Suppressor macrophage treated with lipopolysaccharide for 1 hour (primary cell): ENCODE data around the gene HADH.

ENCODE experiments used
- DNase-seq, 3 donors: peaks; one replicate each; pipeline ENCODE4 v3.0.0-alpha.2; 2020 to 2022

Gene HADH

DNA sequence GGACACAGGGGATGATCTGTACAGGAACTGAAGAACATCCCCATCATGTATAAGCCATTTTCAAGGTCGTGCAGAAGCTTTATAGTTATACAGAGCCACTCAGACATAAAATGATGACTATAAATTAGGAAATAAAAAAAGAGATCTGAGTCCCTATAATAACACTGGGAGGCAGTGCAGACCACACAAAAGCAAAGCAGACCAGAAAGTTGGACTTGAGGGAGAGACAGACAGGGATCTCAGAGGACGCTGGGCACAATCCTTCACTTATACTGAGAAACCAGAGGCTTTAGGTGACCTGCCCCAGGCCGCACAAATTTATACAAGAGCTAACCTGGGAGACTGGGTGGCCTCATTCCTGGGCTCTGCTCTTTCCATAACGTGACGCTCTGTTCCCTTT is 70.5 kb downstream of the HADH start:
- DNase-seq: peak in 2 of 3 donors; percentile 4 to 7

GRCh38 chr4:108060686-108061321 is 71.1 kb downstream of the HADH start:
- DNase-seq: no peak

- DNase-seq: peak in 2 of 3 donors; percentile 5 to 24
Measured at GRCh38 chr4:108068442-108068841, 78.8 kb downstream of the HADH start.

DNA sequence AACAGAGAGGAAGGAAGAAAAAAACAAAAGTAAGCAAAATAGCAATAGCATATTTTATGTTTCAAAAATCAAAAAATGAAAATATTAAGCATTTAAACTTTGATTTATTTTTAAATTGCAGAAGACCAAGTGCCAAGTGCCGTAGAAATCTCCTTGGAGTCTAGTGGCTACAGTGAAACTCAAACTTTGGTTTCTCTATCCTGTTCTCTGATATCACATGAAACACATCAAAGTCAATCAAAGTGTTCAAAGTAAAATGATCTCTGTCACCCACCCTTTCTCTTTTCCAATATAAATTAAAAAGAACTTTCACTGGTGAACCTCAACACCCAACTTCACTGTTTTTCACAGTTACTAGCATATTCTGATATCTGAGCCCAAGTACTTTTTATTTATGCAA is 81.1 kb downstream of the HADH start:
- DNase-seq: no peak

DNA sequence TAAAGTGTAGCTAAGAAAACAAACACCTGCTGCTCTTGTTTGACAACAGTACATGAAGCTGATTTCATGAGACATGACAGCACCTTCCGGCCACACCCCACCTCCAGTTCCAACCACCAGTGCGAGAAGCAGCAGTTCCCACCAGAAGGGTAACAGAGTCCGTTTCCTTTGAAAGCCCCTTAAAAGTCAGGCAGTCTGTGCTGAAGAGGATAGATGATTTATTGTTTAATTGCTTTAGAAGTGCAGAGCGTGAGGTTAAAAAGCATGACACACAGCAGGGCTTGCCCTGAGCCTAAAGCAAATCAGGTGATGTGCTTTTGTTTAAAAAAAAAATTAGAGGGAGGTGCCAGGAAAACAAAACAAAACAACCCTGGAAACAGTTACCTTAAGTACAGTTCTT is 82.6 kb downstream of the HADH start:
- DNase-seq: no peak

GRCh38 chr4:108078024-108078733 is 88.5 kb downstream of the HADH start:
- no peak for DNase-seq

GRCh38 chr4:108080747-108081146 is 91.1 kb downstream of the HADH start:
- no peak for DNase-seq

DNA sequence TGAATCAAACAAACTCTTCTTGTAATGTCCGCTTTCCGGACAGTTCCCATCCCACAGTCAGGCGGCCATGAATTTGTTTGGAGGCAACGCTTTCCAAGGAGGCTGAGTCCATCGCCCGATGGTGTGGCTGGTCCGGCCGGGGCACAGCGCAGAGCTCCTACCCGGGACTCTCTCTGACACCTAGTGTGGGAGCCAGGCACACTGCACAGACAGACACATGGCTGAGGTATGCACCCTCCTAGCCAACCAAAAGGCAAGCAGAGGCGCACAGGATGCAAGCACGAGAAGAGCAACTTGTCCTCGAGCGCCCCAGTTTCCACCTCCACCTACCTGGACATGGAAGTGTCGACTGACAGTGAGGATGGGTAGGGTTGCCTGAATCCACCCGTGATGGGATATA is 91.6 kb downstream of the HADH start:
- DNase-seq: no peak
